ENCODE measurements around the gene NRP2.

- no peak for TF ChIP-seq POLR2AphosphoS5 (IDR thresholded peaks at IDR 0.05)
- TF ChIP-seq CTCF (IDR thresholded peaks at IDR 0.05 in 8 of 11, conservative IDR thresholded peaks at IDR 0.05 in 3 of 11), result no peak
These were observed 22.4 kb upstream of the NRP2 start for GRCh38 chr2:205659922-205660321.
